HG03342 (cell line): Measurements from ENCODE around the gene PLS1.
"Not testable (repeated sequence)": the region's sequence is repeated elsewhere in the genome, so short reads cannot be mapped to it uniquely, and the experiment has no call there.

Experiments used
- ATAC-seq: cut with Tn5 transposase; IDR thresholded peaks from one replicate; pipeline ENCODE4 v1.9.1; 2021; ENCODE audit warnings: mild to moderate bottlenecking, moderate library complexity; ENCODE audit not compliant: unreplicated experiment

PLS1 gene

DNA sequence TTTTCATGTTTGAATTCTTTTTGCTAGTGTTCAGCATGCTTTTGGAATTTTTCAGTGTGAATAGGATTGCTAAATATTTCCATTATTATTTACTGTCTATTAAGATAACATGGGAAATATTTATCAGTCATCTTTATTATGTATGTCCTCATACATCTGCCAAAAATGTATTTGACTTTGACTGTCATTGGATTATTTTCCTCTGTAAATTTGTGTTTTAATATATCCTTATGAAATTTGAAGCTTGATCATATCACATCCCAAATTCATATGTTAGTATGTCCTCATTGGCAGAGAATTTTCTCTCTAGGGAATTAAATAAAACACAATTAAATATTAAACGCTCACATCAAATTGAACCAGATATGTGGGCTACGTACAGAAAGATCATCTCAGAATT lies 95.3 kb downstream of the PLS1 start:
- ATAC-seq, result no peak

DNA sequence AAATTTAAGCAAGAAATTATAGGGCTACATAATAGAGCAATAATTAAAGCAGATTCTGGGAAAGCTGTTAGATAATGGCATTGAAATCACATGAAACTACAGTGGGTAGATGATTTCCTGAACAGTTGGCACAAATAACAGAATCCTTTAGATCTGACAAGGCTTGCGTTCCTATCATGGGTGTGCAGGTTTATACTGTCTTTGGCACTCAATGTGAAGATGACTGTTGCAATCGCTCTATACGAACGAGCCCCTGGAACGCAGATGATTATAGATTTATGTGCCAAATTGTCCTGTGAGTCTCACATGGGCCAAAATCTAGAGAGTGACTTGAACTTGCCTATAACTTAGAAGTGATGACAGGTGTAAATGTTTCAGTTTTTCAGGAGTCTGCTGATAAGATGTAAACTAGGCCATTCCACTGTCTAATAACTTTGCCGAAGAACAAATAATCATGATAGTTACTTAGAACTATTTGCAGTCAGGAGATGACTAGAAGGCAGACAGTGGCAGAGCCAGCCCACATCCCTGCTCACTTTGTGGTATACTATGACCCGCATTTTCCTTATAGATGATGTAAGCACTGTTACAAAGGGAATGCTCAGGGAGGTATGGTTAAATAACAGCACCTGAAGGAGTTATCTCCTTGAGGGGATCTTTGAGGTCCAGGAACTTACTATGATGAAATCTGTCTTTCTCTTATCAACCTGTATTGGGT lies 97.1 kb downstream of the PLS1 start:
- ATAC-seq, result no peak

DNA sequence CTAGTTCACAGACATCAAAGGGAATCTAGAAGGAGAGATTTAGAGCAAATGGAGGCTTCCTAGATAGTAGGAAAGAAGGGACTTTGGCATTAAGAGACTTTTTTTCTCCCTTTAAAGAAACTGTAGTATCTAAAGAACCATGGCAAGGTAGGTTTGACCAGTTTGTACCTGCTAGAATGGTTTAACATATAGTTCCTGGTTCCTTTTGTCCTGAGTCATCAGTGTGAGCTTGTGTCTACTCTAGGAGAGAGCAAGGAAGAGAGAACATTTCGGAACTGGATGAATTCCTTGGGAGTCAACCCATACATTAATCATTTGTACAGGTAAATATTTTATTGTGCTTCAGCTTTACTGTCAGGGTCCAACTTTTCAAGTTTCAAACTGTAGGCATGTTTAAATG lies 98.0 kb downstream of the PLS1 start:
- no peak for ATAC-seq

DNA sequence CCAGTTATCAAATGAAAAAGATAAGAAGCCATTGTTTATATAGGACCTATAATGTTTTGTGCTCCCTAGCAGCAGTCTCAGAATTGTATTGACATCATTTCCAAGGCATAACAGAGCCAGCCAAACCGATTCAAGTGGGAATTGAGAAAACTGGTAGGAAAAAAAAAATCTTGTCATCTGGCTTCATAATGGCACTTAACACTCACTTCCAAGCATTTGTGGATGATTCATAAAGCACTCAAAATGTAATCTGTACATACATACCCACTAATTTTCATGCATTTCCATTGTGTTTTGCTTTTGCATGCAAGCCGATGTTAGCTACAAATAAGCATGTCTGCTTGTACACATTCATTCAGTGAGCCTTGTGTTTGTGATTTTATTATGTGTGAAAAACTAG lies 109.0 kb downstream of the PLS1 start:
- no peak for ATAC-seq

DNA sequence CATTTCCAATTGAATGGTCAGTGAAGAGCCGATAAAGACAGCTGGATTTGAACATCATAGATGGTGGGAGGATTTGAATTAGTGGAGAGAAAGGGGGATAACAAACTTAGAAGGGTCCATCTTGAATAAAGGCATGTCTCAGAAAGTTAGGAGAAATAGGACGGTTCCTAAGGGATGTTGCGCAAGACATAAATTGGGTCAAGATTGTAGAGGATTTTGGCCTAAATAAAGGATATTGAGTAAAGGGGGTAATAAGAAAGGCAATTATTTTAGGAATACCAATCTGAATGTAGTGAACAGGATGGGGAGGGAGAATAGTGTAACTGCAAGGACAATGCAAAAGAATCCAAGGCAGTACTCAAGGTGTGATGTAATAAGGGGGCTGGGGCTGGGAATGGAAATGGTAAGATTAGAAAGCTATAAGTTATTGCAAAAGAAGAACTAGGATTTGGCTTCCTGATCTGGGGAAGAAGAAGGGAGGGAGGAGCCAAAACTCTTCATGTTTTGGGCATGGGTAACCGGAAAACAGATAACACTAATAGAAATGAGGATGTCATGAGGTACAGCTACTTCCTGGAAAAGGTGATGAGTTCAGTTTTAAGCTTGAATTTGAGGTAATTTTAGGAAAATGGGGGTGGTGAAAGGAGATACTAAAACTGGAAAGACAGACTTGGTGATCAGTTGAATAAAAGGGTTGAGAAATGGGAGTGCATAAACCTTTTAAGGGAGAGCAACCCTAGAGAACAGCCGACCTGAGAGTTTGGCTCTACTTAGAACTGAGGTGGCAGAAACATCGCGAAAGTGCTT lies 110.3 kb downstream of the PLS1 start:
- no peak for ATAC-seq

DNA sequence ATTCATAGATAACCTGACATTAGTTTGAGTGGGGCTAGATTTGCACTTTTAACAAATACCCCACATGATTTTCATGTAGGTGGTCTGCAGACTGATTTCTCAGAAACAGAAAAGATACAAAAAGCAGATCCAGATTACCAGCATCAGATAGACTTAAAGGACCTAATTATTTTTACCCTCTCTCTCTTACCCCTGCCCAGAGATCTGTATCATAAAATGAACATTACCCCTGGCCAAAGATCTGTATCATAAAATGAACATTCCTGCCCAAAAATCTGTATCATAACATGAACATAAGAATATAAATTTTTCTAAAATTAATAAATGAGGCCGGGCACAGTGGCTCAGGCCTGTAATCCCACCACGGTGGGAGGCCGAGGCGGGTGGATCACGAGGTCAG lies 113.0 kb downstream of the PLS1 start:
- no peak for ATAC-seq

DNA sequence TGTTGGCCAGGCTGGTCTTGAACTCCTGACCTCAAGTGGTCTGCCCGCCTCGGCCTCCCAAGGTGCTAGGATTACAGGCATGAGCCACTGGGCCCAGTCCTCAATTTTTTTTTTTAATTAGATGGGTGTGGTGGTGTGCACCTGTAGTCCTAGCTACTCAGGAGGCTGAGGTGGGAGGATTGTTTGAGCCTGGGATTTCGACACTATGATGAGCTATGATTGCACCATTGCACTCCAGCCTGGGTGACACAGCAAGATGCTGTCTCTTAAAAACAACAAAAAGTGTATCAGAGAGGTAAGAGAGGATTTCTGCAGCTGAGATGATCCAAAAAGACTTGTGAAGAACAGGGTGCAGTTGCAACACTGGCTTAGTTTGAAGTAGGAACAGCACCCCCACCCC lies 118.7 kb downstream of the PLS1 start:
- ATAC-seq, result not testable (repeated sequence)

DNA sequence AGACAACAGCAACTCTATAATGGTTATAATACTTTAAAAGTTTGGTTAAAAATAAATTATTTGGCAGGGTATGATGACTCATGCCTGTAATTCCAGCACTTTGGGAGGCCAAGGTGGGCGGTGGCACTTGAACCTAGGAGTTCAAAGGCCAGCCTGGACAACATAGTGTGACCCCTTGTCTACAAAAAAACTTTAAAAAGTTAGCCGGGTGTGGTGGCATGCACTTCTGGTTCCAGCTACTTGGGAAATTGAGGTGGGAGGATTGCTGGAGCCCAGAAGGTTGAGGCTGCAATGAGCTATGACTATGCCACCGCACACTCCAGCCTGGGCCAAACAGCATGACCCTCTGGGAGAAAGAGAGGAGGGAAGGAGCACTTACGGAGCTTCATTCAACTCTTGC lies 119.9 kb downstream of the PLS1 start:
- ATAC-seq, result no peak

DNA sequence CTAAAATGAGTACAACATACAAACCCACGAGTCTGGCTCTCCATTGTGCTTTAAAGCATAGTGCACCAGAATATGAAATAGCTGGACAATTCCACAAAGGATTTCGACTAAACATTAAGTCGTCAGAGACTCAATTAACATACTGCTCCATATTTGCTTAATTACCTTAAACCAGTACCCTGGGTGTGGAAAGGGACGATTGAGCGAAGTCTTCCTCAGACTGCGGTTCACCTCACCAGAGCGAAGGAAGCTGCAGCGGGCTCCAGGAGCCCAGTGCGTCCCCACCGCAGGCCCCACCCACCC lies 127.4 kb downstream of the PLS1 start:
- peak; percentile 19 for ATAC-seq

DNA sequence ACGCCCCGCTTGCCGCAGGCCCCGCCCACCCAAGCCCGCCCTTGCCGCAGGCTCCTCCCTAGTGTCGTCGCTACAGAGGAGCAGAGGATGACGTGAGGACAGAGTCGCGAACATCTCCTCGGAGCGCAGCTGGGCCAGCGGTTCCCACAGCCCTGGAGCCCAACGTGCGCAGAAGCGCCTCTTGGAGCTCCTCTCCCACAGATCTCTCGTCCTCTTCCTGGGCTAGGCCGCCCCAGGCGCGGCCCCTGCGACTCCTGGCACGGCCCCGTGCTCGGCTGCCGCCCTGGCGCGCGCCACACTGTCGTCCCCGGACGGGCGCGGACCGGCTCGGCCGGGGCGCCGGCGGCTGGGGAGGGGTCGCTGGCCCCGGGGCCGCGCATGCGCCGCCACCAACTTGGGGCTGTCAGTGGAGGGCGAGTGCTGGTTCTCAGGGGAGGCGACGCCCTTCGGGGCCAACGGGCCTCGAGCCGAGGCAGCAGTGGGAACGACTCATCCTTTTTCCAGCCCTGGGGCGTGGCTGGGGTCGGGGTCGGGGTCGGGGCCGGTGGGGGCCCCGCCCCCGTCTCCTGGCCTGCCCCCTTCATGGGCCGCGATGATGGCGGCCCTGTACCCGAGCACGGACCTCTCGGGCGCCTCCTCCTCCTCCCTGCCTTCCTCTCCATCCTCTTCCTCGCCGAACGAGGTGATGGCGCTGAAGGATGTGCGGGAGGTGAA lies 127.9 kb downstream of the PLS1 start, which contains the start of gene TRPC1:
Gene TRPC1 (plus strand): TSS at position 67 of the 714 bp plus-strand sequence. CDS start 526 bp downstream, at position 593.
- ATAC-seq, result peak; percentile 97

DNA sequence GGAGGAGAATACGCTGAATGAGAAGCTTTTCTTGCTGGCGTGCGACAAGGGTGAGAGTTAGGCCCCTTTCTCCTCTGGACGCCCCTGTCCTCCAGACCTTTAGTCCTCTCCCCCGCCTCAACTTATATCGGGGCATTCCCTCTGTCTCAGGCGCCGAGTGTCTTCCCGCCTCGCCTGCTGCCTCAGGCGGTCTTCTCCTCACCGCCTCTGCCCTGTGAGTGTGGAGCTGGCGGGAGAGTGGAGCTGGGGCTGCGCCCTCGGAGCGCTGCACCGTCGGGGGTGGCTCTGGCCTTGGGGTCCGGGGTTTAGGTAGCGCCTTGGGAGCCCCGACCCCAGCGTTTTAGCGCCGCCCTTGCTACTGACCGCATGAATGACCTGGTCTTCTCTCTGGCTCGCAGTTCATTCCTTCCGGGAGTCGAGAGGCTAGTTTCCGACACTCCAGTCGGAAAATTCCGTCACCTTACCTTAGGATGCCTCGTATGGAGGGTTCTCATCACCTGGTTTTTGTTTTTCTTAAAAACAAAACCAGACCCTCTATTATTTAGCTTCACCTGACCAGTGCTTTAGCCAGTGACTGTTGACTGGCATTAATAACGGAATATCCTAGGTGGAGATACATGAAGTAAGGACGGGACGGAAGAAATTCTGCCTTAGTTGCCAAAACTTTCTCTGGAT lies 128.6 kb downstream of the PLS1 start:
- peak; percentile 15 for ATAC-seq

DNA sequence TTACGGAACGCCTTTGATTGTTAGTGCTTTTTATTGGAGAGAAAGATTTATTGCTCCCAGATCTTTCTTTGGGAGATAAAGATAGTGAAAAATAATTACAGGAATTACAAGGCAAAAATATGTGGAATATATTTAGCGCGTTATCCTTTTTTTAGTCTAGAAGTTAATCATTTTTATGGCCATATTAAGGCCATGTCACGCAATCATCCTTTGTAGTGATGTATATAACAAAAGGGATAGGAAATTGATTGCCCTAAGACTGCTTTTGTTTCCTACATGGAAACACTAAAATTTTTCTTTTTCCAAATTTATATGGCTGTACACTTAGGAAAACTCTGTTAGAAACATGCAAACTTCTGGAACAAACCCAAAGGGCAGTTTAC lies 129.2 kb downstream of the PLS1 start:
- ATAC-seq, result no peak

DNA sequence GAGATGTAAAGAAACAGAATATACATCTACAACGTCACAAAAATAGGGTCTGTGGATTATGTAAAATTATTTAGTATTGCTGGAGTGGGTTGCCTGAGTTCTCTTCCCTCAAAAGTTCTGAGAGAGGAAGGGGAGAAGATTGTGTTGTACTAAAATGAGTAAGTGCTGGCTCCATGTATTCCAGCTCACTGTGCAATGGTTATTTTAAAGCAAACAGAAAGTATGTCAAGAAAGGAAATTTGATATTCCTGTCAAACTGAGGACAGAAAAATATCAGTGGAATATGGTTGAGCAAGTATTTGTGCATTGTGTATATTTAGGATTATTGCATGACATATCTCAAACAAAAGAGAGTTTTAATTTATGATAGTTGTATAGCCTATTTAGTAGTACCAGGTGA lies 129.8 kb downstream of the PLS1 start:
- ATAC-seq, result no peak

DNA sequence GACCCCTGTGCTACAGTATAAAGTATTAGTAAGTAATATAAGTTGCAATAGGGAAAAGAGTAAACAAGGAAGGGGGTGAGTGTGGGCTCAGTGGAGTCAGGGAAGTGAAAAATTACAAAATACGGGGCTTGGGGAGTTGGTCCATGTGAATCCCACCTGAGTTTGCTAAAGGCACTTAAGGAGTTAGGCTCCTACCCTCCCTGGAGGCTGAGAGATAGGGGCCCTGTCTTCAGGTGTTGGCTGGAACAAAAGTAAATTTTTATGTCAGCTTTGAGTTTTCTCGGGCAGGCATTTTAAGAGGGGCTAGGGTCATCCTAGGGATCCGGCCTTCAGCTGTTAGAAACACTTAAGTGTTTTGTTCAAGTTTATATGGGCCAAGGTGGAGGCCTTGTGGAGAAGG lies 135.9 kb downstream of the PLS1 start:
- ATAC-seq, result no peak

DNA sequence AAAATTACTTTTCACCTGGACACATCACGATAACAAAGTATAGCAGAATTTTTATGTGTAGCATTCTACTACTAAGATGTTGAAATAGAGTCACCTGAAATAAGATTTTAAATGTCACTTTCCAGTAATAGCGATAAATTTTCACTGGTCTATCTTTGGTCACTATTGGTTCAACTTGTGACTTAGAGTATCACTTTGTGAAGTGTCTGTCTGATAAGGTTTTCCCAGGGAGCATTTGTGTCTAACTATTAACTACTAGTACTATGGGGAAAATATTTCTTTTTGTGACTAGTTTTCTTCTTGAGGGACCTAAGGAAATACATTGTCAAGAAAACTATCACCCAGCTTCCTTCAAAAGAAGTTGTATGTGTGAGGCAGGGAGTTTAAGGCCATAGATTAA lies 138.6 kb downstream of the PLS1 start:
- ATAC-seq, result no peak

DNA sequence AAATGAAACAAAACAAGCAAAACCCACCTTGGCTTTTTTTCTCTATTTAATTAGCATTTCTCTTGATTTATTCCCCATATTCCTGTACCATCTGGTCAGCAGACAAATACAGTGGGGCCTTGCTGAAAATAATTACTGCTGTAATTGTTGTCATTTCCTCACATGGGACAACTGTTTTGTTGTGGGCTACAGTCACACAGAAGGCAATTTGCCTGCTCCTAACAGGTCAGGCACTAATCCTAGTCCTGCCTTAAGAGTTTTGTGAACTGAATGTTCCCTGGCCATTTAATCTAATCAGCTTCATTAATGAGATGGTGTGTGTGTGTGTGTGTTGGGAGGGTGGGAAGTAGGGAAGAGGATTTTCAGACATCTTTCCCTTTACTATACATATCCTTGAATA lies 139.3 kb downstream of the PLS1 start:
- no peak for ATAC-seq

DNA sequence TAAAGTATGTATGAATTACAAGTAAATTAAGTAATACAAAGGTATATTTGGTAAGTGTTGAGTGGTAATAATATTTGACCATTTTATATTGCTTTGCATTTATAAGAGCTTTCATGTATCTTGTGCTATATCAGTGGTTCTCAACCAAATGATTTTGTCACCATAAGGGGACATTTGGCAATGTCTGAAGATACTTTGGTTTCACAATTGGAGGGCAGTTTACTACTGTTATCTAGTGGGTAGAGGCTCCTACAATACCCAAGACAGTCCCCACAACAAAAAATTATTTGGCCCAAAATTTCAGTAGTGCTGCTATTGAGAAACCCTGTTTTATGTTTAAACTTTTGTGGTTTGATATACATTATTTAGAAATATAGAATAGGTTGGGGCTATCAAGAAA lies 142.2 kb downstream of the PLS1 start:
- no peak for ATAC-seq

DNA sequence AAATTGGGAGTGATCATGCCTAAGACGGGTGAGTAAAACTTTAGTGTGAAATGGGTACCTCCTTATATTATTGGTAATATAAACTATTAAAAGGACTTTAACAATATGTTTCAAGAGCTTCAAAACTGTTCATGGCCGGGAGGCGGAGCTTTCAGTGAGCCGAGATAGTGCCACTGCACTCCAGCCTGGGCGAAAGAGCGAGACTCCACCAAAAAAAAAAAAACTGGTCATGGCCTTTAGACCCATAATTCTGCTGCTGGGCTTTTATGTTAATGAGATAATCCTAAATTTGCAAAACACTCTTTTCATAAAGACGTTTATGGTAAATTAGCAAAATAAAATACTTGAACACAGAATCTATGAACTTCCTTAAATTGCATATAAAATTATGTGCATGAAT lies 150.5 kb downstream of the PLS1 start:
- no peak for ATAC-seq

DNA sequence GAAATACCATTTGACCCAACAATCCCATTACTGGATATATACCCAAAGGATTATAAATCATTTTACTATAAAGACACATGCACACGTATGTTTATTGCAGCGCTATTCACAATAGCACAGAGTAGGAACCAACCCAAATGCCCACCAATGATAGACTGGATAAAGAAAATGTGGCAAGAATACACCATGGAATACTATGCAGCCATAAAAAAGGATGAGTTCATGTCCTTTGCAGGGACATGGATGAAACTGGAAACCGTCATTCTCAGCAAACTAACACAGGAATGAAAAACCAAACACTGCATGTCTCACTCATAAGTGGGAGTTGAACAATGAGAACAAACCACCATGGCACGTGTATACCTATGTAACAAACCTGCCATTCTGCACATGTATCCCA lies 154.3 kb downstream of the PLS1 start:
- not testable (repeated sequence) for ATAC-seq

DNA sequence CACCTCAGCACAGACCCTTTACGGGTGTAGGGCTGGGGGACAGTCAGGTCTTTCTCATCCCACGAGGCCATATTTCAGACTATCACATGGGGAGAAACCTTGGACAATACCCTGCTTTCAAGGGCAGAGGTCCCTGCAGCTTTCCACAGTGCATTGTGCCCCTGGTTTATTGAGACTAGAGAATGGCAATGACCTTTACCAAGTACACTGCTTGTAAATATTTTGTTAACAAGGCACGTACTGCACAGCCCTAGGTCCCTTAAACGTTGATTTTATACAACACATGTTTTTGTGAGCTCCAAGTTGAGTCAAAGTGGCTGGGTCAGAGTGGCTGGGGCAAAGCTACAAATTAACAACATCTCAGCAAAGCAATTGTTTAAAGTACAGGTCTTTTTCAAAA lies 156.4 kb downstream of the PLS1 start:
- ATAC-seq, result not testable (repeated sequence)

DNA sequence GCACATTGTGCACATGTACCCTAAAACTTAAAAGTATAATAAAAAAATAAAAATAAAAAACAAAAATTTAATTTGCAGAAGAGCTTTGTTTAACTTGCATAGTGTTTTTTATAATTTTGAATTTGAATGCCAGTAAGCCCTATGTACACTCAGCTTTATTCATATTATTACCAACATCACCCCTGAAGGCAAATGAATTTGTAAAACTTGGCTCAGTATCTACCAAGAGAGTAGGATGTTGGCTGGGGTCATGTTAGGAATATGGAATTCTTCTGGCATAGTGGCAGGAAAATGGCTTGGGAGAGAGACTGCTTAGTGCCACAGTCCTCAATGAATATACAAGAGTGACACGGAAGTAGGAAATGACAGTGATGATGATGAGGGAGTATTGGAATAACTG lies 158.3 kb downstream of the PLS1 start:
- no peak for ATAC-seq
